Measurements from ENCODE around the gene TYMP. TPM values are rescaled to one million over a fixed set of nuclear protein-coding genes. Genes with fewer than 3 reads are reported as not detected.

TYMP gene
- total RNA-seq, 1 donor from 2014 or later, result 89.8 TPM

- no peak for DNase-seq (ENCODE audit: low spot score)
These were observed 45.6 kb downstream of the TYMP start for GRCh38 chr22:50483977-50484853.

- DNase-seq (ENCODE audit: low spot score), result no peak
These were observed 46.3 kb downstream of the TYMP start for GRCh38 chr22:50483556-50483955.

- no peak for DNase-seq (ENCODE audit: low spot score)
These were observed 46.7 kb downstream of the TYMP start for GRCh38 chr22:50483106-50483505.

GRCh38 chr22:50482107-50483074 lies 47.4 kb downstream of the TYMP start:
- DNase-seq (ENCODE audit: low spot score), result no peak

- no peak for DNase-seq (ENCODE audit: low spot score)
These were observed 48.2 kb downstream of the TYMP start, which contains the start of gene ADM2 for GRCh38 chr22:50481440-50482106. TSS of gene ADM2 (plus strand) at chr22:50481543. CDS start at chr22:50481848, 305 bp downstream.

- DNase-seq (ENCODE audit: low spot score), result no peak
These were observed 48.8 kb downstream of the TYMP start for GRCh38 chr22:50481045-50481439.

GRCh38 chr22:50479721-50480120 lies 50.1 kb downstream of the TYMP start:
- DNase-seq (ENCODE audit: low spot score), result no peak

- DNase-seq (ENCODE audit: low spot score), result no peak
These were observed 51.9 kb downstream of the TYMP start for GRCh38 chr22:50477923-50478322.

DNA sequence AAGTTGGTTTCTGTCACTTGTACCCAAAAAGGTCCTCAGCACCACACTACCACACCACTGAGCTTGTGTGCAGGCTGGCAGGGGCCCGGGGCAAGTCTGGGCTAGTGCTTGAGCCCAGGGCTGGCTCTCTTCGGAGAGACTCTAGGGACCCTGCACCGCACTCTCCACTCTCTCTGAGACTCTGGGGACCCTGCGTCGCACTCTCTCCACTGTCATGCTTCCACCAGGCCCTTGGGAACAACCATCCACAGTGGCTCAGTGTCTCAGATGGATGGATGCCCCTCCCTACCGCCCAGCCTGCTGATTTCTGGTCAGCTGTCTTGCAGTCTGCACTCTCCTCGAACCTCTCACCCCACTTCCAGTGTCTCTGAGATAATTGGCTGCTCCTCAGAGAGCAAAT lies 52.9 kb downstream of the TYMP start:
- DNase-seq (ENCODE audit: low spot score), result no peak

Other genes starting within 250 kb of the TYMP start
- gene PLXNB2, start 222.4 kb downstream of the TYMP start, total RNA-seq (ENCODE audit: insufficient read depth, low replicate concordance), result 86.2 TPM
- 1.4 TPM for gene DENND6B, start 203.0 kb downstream of the TYMP start, total RNA-seq (ENCODE audit: insufficient read depth, low replicate concordance)
- gene PPP6R2, start 186.7 kb downstream of the TYMP start, total RNA-seq (ENCODE audit: insufficient read depth, low replicate concordance), result 43.8 TPM
- gene SBF1, start 55.0 kb downstream of the TYMP start, total RNA-seq (ENCODE audit: insufficient read depth, low replicate concordance), result 48.2 TPM
- gene ADM2, start 48.5 kb downstream of the TYMP start, total RNA-seq (ENCODE audit: insufficient read depth, low replicate concordance), result 0.72 TPM
- not detected for gene MIOX, start 43.2 kb downstream of the TYMP start, total RNA-seq (ENCODE audit: insufficient read depth, low replicate concordance)
- 34.2 TPM for gene LMF2, start 22.3 kb downstream of the TYMP start, total RNA-seq (ENCODE audit: insufficient read depth, low replicate concordance)
- 14.4 TPM for gene NCAPH2, start 21.8 kb downstream of the TYMP start, total RNA-seq (ENCODE audit: insufficient read depth, low replicate concordance)
- gene SCO2, start 4.4 kb downstream of the TYMP start, total RNA-seq (ENCODE audit: insufficient read depth, low replicate concordance), result not detected
- gene KLHDC7B, start 15.9 kb upstream of the TYMP start, total RNA-seq (ENCODE audit: insufficient read depth, low replicate concordance), result 6.0 TPM
- not detected for gene SYCE3, start 32.9 kb upstream of the TYMP start, total RNA-seq (ENCODE audit: insufficient read depth, low replicate concordance)
- gene CPT1B, start 48.4 kb upstream of the TYMP start, total RNA-seq (ENCODE audit: insufficient read depth, low replicate concordance), result not detected
- gene CHKB, start 52.8 kb upstream of the TYMP start, total RNA-seq (ENCODE audit: insufficient read depth, low replicate concordance), result 14.2 TPM
- 0.72 TPM for gene MAPK8IP2, start 70.8 kb upstream of the TYMP start, total RNA-seq (ENCODE audit: insufficient read depth, low replicate concordance)
- gene ARSA, start 98.1 kb upstream of the TYMP start, total RNA-seq (ENCODE audit: insufficient read depth, low replicate concordance), result 5.8 TPM
- 0.96 TPM for gene SHANK3, start 142.8 kb upstream of the TYMP start, total RNA-seq (ENCODE audit: insufficient read depth, low replicate concordance)
- not detected for gene ACR, start 208.2 kb upstream of the TYMP start, total RNA-seq (ENCODE audit: insufficient read depth, low replicate concordance)

All from umbilical cord (tissue), 2 donors.